Panc1 (cell line): ENCODE measurements around the gene BCO2. TPM values are rescaled to one million over a fixed set of nuclear protein-coding genes. Genes with fewer than 3 reads are reported as not detected.

Experiments
- ATAC-seq: fragments of 200-7000 bp; cut with Tn5 transposase; 2 replicates; pipeline ENCODE4 v1.9.1; 2020; ENCODE audit warnings: mild to moderate bottlenecking, moderate library complexity
- BruUV-seq: library from RNA; stranded (reverse); fragments of 400-500 nt; replicated peaks from 2 replicates; lab custom pipeline; 2021; lab: Mats Ljungman, UMichigan
- CTCF ChIA-PET: fragments of 300-600 bp; sonication (Branson Sonifier 250); formaldehyde crosslinking; loops from one replicate; lab custom pipeline; 2022; ENCODE audit warnings: antibody characterized with exemption; lab: Charles Lee
- POLR2A ChIA-PET: fragments of 300-600 bp; sonication (Branson Sonifier 250); formaldehyde crosslinking; loops from one replicate; lab custom pipeline; 2022; ENCODE audit warnings: antibody characterized with exemption; lab: Charles Lee
- DNase-seq: peaks from one replicate; pipeline ENCODE4 v3.0.0-alpha.2; 2010; ENCODE audit warnings: low read depth, low spot score
- H3K27ac ChIP-seq: 2 replicates; pipeline ENCODE4 v1.5.1; 2011; ENCODE audit warnings: mild to moderate bottlenecking, low read length, inconsistent platforms
- H3K27me3 ChIP-seq: fragments of 200-500 bp; sonication (Bioruptor generic); 2 replicates; pipeline ENCODE4 v1.6.0; 2014; ENCODE audit warnings: low read length, inconsistent platforms; ENCODE audit not compliant: control insufficient read depth, insufficient read depth
- H3K36me3 ChIP-seq: fragments of 200-500 bp; sonication (Bioruptor generic); 2 replicates; pipeline ENCODE4 v1.5.1; 2014; ENCODE audit warnings: inconsistent platforms, mild to moderate bottlenecking, low read length, moderate library complexity; ENCODE audit not compliant: control insufficient read depth, insufficient read depth
- H3K4me1 ChIP-seq: 2 replicates; pipeline ENCODE4 v1.5.1; 2011; ENCODE audit warnings: inconsistent platforms, mild to moderate bottlenecking, low read length, moderate library complexity; ENCODE audit not compliant: control insufficient read depth, insufficient read depth
- H3K4me3 ChIP-seq, 2 experiments: 2 replicates each; pipeline ENCODE4 v1.5.1; 2011 to 2012; ENCODE audit warnings: low read depth in 2 of 2, low read length in 2 of 2, mild to moderate bottlenecking in 2 of 2, inconsistent platforms in 1 of 2, moderate library complexity in 1 of 2
- H3K9me3 ChIP-seq: fragments of 200-500 bp; sonication (Bioruptor generic); 2 replicates; pipeline ENCODE4 v1.5.1; 2014; ENCODE audit warnings: low read depth, mild to moderate bottlenecking, inconsistent platforms, low read length, moderate library complexity; ENCODE audit not compliant: control insufficient read depth, insufficient read depth
- POLR2AphosphoS5 ChIP-seq: IDR thresholded peaks from 2 replicates; pipeline ENCODE4 v1.6.1; 2012; ENCODE audit warnings: mild to moderate bottlenecking, low read depth, low read length, moderate library complexity
- REST ChIP-seq, 2 experiments: IDR thresholded peaks; 2 replicates each; pipeline ENCODE4 v1.6.1; 2011 to 2012; ENCODE audit warnings: low read depth in 2 of 2, control low read depth in 1 of 2, low read length in 1 of 2, mild to moderate bottlenecking in 1 of 2, moderate library complexity in 1 of 2; ENCODE audit not compliant: insufficient read depth in 1 of 2
- SIN3A ChIP-seq: IDR thresholded peaks from 2 replicates; pipeline ENCODE4 v1.6.1; 2012; ENCODE audit warnings: low read depth, mild to moderate bottlenecking, low read length, moderate library complexity, borderline replicate concordance; ENCODE audit not compliant: insufficient read depth
- TCF7L2 ChIP-seq: IDR thresholded peaks from 2 replicates; pipeline ENCODE4 v1.6.1; 2011; ENCODE audit warnings: mild to moderate bottlenecking, low read depth, low read length, inconsistent platforms
- in situ Hi-C: cut with HindIII; loops from 2 replicates; pipeline ENCODE4 v1.10.0; 2016; ENCODE audit warnings: low sequenced_read_pairs, low pct_unique_long_range_greater_than_20kb
- intact Hi-C: fragments of 100-400 bp; cut with micrococcal nuclease; formaldehyde crosslinking; loops from one replicate; pipeline ENCODE4 v1.10.0; 2022; ENCODE audit not compliant: unreplicated experiment
- total RNA-seq: library from RNA; stranded (reverse); gene quantifications from one replicate; pipeline ENCODE4 v1.2.1, GENCODE V29; 2021; ENCODE audit not compliant: unreplicated experiment
- TF ChIP-seq, protein P1 (sequence below): fragments of 450-650 bp; IDR thresholded peaks from 2 replicates; pipeline ENCODE4 v1.5.1; 2017; ENCODE audit warnings: mild to moderate bottlenecking

BCO2 gene
- total RNA-seq, 1 experiment from 2014 or later, result 2.5 TPM

DNA sequence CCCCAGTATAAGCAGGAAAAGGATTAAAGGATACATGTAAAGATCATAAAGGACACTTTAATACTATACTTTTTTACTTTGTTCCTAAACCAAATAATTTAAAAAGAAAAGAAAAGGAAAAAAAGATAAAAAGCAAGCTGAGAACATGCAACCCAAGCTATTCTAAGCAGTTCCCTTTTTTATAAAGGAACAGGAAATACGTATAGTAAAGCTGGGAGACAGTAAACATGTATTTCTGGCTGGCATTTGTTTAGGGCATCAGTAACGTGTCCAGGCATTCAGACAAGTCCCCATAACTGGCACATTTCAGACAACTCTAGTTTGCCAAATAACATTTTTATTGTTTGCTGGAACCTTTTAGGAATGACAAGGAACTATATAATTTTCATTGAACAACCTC lies 24.9 kb downstream of the BCO2 start:
- intact Hi-C loops, result no loop called here
- ChIA-PET CTCF (no interaction called here), POLR2A (interaction anchor here (0.6 kb wide), 1 partner anchor 34 kb away, joined by 4 read pairs; no protein-coding TSS in a partner anchor)
- ATAC-seq (no peak), DNase-seq (no peak)
- in situ Hi-C loops, result no loop called here
- Histone ChIP-seq H3K27ac (no peak overlapping the region), H3K4me3 (no peak overlapping the region), H3K9me3 (no peaks in the 10 kb centered on the region), H3K27me3 (no peaks in the 10 kb centered on the region), H3K36me3 (no peaks in the 10 kb centered on the region), H3K4me1 (no peaks in the 10 kb centered on the region)
- no peak for TF ChIP-seq POLR2AphosphoS5
- TF ChIP-seq SIN3A, result no peak
- TF ChIP-seq, protein P1, sequence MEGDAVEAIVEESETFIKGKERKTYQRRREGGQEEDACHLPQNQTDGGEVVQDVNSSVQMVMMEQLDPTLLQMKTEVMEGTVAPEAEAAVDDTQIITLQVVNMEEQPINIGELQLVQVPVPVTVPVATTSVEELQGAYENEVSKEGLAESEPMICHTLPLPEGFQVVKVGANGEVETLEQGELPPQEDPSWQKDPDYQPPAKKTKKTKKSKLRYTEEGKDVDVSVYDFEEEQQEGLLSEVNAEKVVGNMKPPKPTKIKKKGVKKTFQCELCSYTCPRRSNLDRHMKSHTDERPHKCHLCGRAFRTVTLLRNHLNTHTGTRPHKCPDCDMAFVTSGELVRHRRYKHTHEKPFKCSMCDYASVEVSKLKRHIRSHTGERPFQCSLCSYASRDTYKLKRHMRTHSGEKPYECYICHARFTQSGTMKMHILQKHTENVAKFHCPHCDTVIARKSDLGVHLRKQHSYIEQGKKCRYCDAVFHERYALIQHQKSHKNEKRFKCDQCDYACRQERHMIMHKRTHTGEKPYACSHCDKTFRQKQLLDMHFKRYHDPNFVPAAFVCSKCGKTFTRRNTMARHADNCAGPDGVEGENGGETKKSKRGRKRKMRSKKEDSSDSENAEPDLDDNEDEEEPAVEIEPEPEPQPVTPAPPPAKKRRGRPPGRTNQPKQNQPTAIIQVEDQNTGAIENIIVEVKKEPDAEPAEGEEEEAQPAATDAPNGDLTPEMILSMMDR, result no peak
- TF ChIP-seq TCF7L2, result no peak
- TF ChIP-seq REST (IDR thresholded peaks at IDR 0.05; ENCODE audit: insufficient read depth in 1 of 2, low read depth in 2 of 2, low read length in 1 of 2), result no peak
- BruUV-seq, result no TSS peak

DNA sequence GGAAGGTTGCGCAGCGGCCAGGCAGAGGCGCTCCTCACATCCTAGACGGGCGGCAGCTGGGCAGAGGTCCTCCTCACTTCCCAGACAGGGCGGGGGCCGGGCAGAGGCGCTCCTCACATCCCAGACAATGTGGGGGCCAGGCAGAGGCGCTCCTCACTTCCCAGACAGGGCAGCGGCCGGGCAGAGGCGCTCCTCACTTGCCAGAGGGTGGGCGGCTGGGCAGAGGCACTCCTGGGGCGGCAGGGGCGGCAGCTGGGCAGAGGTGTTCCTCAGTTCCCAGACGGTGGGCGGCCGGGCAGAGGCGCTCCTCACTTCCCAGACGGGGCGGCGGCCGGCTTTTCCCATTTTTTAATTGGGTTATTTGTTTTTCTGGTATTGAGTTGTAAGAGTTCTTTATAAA lies 30.8 kb downstream of the BCO2 start:
- in situ Hi-C loops (no loop called here), intact Hi-C loops (no loop called here)
- TF ChIP-seq POLR2AphosphoS5, result no peak
- TF ChIP-seq, protein P1, result no peak
- no peak for TF ChIP-seq TCF7L2
- TF ChIP-seq SIN3A, result no peak
- TF ChIP-seq REST (IDR thresholded peaks at IDR 0.05; ENCODE audit: insufficient read depth in 1 of 2, low read depth in 2 of 2, low read length in 1 of 2), result no peak
- H3K27ac ChIP-seq, result no peak overlapping the region
- ChIA-PET CTCF (no interaction called here), POLR2A (no interaction called here)
- no peak overlapping the region for H3K4me3 ChIP-seq
- DNase-seq (no peak), ATAC-seq (no peak)
- H3K4me1 ChIP-seq, result no peaks in the 10 kb centered on the region
- no TSS peak for BruUV-seq
- H3K36me3 ChIP-seq, result no peaks in the 10 kb centered on the region
- no peaks in the 10 kb centered on the region for H3K27me3 ChIP-seq
- H3K9me3 ChIP-seq, result no peaks in the 10 kb centered on the region
